Progenitor cell of endocrine pancreas (in vitro differentiated cells): ENCODE results near the gene PRR35. TPM values are rescaled to one million over a fixed set of nuclear protein-coding genes. Genes with fewer than 3 reads are reported as not detected.

Experiments used
- DNase-seq: peaks from one replicate; pipeline ENCODE4 v3.0.0; 2021; ENCODE audit warnings: low spot score; ENCODE audit not compliant: unreplicated experiment
- H3K27ac Mint-ChIP-seq: 2 replicates; pipeline ENCODE4 v1.8.0; 2021; ENCODE audit warnings: mild to moderate bottlenecking, moderate library complexity, mixed read lengths
- H3K27me3 Mint-ChIP-seq: 2 replicates; pipeline ENCODE4 v1.8.0; 2021; ENCODE audit warnings: mixed read lengths
- H3K36me3 Mint-ChIP-seq: 2 replicates; pipeline ENCODE4 v1.8.0; 2022; ENCODE audit warnings: mixed read lengths; ENCODE audit not compliant: insufficient read depth
- H3K4me1 Mint-ChIP-seq: 2 replicates; pipeline ENCODE4 v1.8.0; 2021; ENCODE audit warnings: low read depth, mixed read lengths
- H3K4me3 Mint-ChIP-seq: 2 replicates; pipeline ENCODE4 v1.8.0; 2021; ENCODE audit warnings: low read depth, mild to moderate bottlenecking, moderate library complexity, mixed read lengths
- H3K9me3 Mint-ChIP-seq: 2 replicates; pipeline ENCODE4 v1.8.0; 2021; ENCODE audit warnings: low read depth, mixed read lengths
- CTCF ChIP-seq: fragments of 200-600 bp; sonication (generic); IDR thresholded peaks from one replicate; pipeline ENCODE4 v1.5.0; 2021; ENCODE audit warnings: antibody characterized with exemption, mild to moderate bottlenecking; ENCODE audit not compliant: unreplicated experiment
- long read RNA-seq: library from polyadenylated mRNA; unstranded; transcript quantifications from one replicate; pipeline ENCODE4 v2.0.0, GENCODE V29; 2020
- total RNA-seq: library from RNA; stranded (reverse); gene quantifications from 2 replicates; pipeline ENCODE4 v1.2.1, GENCODE V29; 2021

The PRR35 gene
- total RNA-seq, result not detected in 2 replicates
- long read RNA-seq, result 0 reads

GRCh38 chr16:560204-560700, at the start of gene PRR35:
TSS of gene PRR35 (plus strand) at chr16:560394. CDS start at chr16:563295, 2,901 bp downstream.
- H3K9me3 Mint-ChIP-seq, result no peaks in the 10 kb centered on the region
- TF ChIP-seq CTCF, result no peak

GRCh38 chr16:512802-513201, 47.4 kb upstream of the PRR35 start:
- Mint-ChIP-seq H3K9me3 (no peaks in the 10 kb centered on the region), H3K27me3 (no peaks in the 10 kb centered on the region), H3K4me1 (peaks cover 2% of the 10 kb centered on the region), H3K36me3 (peaks cover 15% of the 10 kb centered on the region), H3K27ac (peak overlapping the region; percentile 79), H3K4me3 (no peak overlapping the region)
- no peak for TF ChIP-seq CTCF
- DNase-seq, result no peak

More at GRCh38 chr16:560204-560700, at the start of gene PRR35:
- no peak for DNase-seq
- no peak within 1 kb of the TSS for H3K4me3 Mint-ChIP-seq
- peaks cover 24% of the 10 kb centered on the region for H3K27me3 Mint-ChIP-seq
- no peak within 1 kb of the TSS for H3K27ac Mint-ChIP-seq
- peaks cover under 1% of the 10 kb centered on the region for H3K4me1 Mint-ChIP-seq
- no peaks in the 10 kb centered on the region for H3K36me3 Mint-ChIP-seq

- peaks cover 13% of the 10 kb centered on the region for H3K36me3 Mint-ChIP-seq
- peaks cover 2% of the 10 kb centered on the region for H3K4me1 Mint-ChIP-seq
- H3K9me3 Mint-ChIP-seq, result no peaks in the 10 kb centered on the region
- TF ChIP-seq CTCF, result no peak
- no peak for DNase-seq
- no peak overlapping the region for H3K4me3 Mint-ChIP-seq
- H3K27me3 Mint-ChIP-seq, result no peaks in the 10 kb centered on the region
- no peak overlapping the region for H3K27ac Mint-ChIP-seq
Observed at GRCh38 chr16:513950-514349, 46.2 kb upstream of the PRR35 start.

GRCh38 chr16:515175-515938, 44.8 kb upstream of the PRR35 start:
- DNase-seq, result no peak
- TF ChIP-seq CTCF, result no peak
- H3K27ac Mint-ChIP-seq, result no peak overlapping the region
- H3K36me3 Mint-ChIP-seq, result peaks cover 13% of the 10 kb centered on the region
- H3K9me3 Mint-ChIP-seq, result no peaks in the 10 kb centered on the region
- peaks cover 2% of the 10 kb centered on the region for H3K4me1 Mint-ChIP-seq
- no peak overlapping the region for H3K4me3 Mint-ChIP-seq
- H3K27me3 Mint-ChIP-seq, result no peaks in the 10 kb centered on the region

GRCh38 chr16:515939-516226, 44.3 kb upstream of the PRR35 start:
- TF ChIP-seq CTCF, result no peak
- Mint-ChIP-seq H3K4me1 (peaks cover 2% of the 10 kb centered on the region), H3K36me3 (peaks cover 12% of the 10 kb centered on the region), H3K27me3 (no peaks in the 10 kb centered on the region), H3K9me3 (no peaks in the 10 kb centered on the region), H3K27ac (no peak overlapping the region), H3K4me3 (no peak overlapping the region)
- no peak for DNase-seq
